Stimulated activated CD8-positive, alpha-beta memory T cell treated with anti-CD3 and anti-CD28 coated beads, Interleukin-7, amount 100 ng/mL, for 24 hours (primary cell): Measurements from ENCODE around the gene FAM174C.
"Not testable (repeated sequence)": the region's sequence is repeated elsewhere in the genome, so short reads cannot be mapped to it uniquely, and the experiment has no call there.

ENCODE experiments used
- DNase-seq: peaks from one replicate; pipeline ENCODE4 v3.0.0-alpha.2; 2020; ENCODE audit warnings: low read depth

Gene FAM174C

GRCh38 chr19:1300744-1301490 lies 25.6 kb downstream of the FAM174C start:
- DNase-seq = no peak

- no peak for DNase-seq
Observed at GRCh38 chr19:1302533-1303239, 27.4 kb downstream of the FAM174C start.

- DNase-seq = no peak
Observed at GRCh38 chr19:1304197-1304924, 29.0 kb downstream of the FAM174C start.

GRCh38 chr19:1305354-1305753 lies 30.0 kb downstream of the FAM174C start:
- DNase-seq = not testable (repeated sequence)

DNA sequence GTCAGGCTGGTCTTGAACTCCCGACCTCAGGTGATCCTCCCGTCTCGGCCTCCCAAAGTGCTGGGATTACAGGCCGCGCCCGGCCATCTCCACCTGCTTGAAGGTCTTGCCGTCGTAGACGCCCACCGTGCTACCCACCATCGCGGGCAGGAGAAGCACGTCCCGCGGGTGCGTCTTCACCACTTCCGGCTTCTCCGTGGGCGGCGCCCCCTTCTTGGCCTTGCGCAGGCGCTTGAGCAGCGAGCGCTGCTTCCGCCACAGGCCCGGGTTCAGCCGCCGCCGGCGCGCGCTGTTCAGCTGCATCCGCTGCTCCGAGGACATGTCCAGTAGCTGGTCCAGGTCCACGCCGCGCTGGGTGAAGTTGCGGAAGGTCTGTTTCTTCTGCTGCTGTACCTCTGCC lies 32.0 kb downstream of the FAM174C start:
- no peak for DNase-seq

- no peak for DNase-seq
Observed at GRCh38 chr19:1307755-1308303, 32.5 kb downstream of the FAM174C start.

- no peak for DNase-seq
Observed at GRCh38 chr19:1308718-1309117, 33.4 kb downstream of the FAM174C start.

- no peak for DNase-seq
Observed at GRCh38 chr19:1309977-1310852, 34.9 kb downstream of the FAM174C start.

- DNase-seq = no peak
Observed at GRCh38 chr19:1310853-1311180, 35.5 kb downstream of the FAM174C start.

GRCh38 chr19:1311543-1312091 lies 36.3 kb downstream of the FAM174C start:
- no peak for DNase-seq

- DNase-seq = no peak
Observed at GRCh38 chr19:1312767-1313694, 37.7 kb downstream of the FAM174C start.

GRCh38 chr19:1313695-1314613 lies 38.6 kb downstream of the FAM174C start:
- no peak for DNase-seq

GRCh38 chr19:1315470-1316166 lies 40.3 kb downstream of the FAM174C start:
- no peak for DNase-seq

DNA sequence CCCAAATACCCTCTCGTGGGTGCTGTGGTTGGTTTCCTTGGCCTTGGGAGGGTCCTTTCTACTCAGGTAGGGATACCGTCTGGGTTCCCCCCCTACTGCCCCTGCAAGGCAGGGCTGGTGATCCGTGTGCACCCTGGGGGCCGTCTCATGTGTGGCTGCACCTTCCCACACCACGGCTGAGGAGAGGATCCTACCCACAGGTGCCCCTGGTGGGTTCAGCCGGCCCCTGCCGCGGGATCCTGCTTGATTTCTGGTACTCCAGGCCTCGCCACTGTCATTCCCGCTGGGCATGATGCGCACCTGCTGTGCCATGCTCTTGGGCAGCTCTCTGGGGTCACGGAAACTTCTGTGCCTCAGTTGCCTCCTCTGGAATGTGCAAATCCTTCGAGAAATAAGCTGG lies 41.1 kb downstream of the FAM174C start:
- DNase-seq = no peak

GRCh38 chr19:1317274-1318003 lies 42.1 kb downstream of the FAM174C start:
- DNase-seq = no peak

DNA sequence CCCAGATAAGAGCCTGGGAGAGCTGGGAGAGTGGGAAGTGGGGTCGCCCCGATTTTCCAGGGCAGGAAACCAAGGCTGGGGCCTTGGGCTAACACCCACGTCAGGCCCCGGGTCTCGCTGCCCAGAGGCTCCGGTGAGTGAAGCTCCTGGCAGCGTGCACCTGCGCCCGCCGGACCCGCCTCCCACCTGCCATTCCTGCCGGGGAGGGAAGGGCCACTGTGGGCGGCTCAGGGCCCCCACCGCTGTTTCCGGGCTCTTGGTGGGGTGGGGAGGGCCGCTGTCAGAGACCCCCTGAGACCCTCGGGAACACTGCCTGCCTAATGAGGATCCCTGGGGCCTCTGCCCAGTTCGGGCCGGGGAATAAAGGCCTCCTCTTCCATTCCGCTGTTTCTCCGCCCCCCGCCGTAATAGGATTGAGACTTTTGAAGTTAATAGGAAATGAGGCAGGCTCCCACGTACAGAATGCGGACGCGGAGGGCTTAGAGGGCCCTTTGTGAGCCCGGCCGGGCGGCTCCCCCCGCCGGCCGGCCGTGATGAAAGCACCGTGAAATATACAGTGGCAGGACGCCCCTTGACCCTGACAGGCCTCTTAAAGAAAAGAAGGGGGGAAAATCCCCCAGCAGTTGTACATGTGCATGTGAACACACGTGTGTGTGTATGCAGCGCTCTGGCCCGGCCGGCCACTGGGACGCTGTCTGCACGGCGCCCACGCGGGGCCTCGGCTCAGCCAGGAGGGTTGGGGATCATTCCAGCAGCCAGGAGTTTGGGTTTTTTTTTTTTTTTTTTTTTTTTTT lies 43.5 kb downstream of the FAM174C start:
- DNase-seq = no peak

DNA sequence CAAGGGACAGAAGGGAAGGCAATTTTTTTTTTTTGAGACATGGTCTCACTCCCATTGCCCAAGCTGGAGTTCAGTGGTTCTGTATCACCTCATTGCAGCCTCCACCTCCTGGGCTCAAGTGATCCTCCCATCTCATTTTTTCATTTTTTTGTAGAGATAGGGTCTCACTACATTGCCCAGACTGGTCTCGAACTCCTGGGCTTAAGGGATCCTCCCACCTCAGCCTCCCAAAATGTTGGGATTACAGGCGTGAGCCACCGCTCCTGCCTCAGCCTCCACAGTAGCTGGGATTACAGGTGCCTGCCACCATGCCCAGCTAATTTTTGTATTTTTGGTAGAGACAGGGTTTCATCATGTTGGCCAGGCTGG lies 44.9 kb downstream of the FAM174C start:
- DNase-seq = not testable (repeated sequence)
